Measurements from ENCODE around the gene CRACDL.

Gene CRACDL

GRCh38 chr2:98928242-98928641 lies 7.8 kb downstream of the CRACDL start:
- H3K4me3 ChIP-seq (ENCODE audit: low read depth, low read length), result no peak overlapping the region
- TF ChIP-seq, protein P1, sequence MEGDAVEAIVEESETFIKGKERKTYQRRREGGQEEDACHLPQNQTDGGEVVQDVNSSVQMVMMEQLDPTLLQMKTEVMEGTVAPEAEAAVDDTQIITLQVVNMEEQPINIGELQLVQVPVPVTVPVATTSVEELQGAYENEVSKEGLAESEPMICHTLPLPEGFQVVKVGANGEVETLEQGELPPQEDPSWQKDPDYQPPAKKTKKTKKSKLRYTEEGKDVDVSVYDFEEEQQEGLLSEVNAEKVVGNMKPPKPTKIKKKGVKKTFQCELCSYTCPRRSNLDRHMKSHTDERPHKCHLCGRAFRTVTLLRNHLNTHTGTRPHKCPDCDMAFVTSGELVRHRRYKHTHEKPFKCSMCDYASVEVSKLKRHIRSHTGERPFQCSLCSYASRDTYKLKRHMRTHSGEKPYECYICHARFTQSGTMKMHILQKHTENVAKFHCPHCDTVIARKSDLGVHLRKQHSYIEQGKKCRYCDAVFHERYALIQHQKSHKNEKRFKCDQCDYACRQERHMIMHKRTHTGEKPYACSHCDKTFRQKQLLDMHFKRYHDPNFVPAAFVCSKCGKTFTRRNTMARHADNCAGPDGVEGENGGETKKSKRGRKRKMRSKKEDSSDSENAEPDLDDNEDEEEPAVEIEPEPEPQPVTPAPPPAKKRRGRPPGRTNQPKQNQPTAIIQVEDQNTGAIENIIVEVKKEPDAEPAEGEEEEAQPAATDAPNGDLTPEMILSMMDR (IDR thresholded peaks at IDR 0.05; ENCODE audit: insufficient read depth, low read depth, low read length, missing control alignments), result no peak
- no peak for DNase-seq (ENCODE audit: low read depth)

DNA sequence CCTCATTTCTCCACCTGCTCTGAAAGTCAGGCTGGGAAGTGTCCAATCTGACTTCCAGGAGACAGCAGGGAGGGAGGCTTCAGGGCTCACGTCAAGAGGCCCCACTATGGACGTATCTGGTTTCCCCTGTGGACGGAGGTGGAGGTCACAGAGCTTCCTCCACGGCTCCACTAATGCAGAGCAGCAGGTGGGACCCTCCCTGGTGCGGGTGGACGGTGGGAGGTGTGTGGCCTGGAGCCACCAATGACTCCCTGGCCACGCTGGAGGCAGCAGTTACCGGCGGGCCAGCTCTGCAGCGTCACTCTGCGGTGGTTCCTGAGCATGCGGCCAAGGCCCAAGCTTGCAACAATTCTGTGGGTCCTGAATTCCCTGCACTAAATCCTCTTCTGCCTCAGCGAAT lies 9.0 kb downstream of the CRACDL start:
- no peak for DNase-seq (ENCODE audit: low read depth)
- TF ChIP-seq, protein P1 (IDR thresholded peaks at IDR 0.05; ENCODE audit: insufficient read depth, low read depth, low read length, missing control alignments), result no peak
- H3K4me3 ChIP-seq (ENCODE audit: low read depth, low read length), result no peak overlapping the region

DNA sequence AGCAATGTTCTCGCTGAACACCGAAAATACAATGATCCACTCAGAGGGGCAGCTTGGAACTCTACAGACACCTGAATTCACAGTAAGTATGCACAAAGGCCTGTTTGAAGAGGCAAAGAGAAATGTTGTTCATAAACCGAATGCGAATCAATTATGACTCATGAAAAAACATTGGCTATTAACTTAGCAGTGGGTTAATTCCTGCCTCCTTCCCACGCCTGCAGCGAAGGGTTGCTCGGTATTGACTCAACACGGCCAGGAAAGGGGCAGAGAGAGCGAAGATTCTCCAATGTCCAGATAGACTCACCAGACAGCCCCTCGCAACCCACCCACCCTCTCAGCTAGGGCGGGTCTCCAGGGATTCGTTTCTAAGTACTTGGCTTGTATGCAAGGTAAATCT lies 9.4 kb downstream of the CRACDL start:
- no peak for DNase-seq (ENCODE audit: low read depth)
- TF ChIP-seq, protein P1 (IDR thresholded peaks at IDR 0.05; ENCODE audit: insufficient read depth, low read depth, low read length, missing control alignments), result no peak
- no peak overlapping the region for H3K4me3 ChIP-seq (ENCODE audit: low read depth, low read length)

GRCh38 chr2:98924910-98925309 lies 11.1 kb downstream of the CRACDL start:
- no peak for DNase-seq (ENCODE audit: low read depth)
- no peak overlapping the region for H3K4me3 ChIP-seq (ENCODE audit: low read depth, low read length)
- TF ChIP-seq, protein P1 (IDR thresholded peaks at IDR 0.05; ENCODE audit: insufficient read depth, low read depth, low read length, missing control alignments), result no peak

GRCh38 chr2:98924038-98924830 lies 11.8 kb downstream of the CRACDL start:
- no peak overlapping the region for H3K4me3 ChIP-seq (ENCODE audit: low read depth, low read length)
- DNase-seq (ENCODE audit: low read depth), result no peak
- TF ChIP-seq, protein P1 (IDR thresholded peaks at IDR 0.05; ENCODE audit: insufficient read depth, low read depth, low read length, missing control alignments), result no peak

DNA sequence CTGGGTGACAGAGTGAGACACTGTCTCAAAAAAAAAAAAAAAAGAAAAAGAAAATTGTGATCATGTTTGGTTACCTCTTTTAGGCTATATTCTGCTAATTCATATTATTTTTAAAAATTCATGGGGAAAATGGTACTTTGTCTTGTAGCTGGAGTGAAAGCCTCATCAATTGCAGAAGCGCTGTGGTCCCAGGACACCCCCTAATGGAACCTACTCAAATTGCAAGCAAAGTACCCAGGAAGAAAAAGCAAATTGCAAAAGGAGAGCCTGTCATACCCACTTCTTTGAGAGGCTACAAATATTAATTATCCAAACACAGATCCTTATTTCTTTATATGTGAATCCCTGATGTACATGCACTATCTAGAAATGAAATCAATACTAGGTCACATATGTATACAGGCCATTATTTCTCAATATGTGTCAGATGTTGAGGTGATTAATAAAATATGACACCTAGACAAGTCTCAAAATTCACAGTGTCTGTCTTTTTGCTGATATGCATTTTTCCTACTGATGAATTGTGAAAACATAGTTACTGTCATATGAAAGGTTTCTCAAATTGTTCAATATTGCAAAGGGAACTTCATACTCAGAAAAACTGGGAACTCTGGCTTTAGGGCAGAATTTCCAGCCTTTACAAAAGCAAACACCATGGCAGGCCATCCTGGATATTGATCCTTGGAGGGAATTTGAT lies 12.6 kb downstream of the CRACDL start:
- TF ChIP-seq, protein P1 (IDR thresholded peaks at IDR 0.05; ENCODE audit: insufficient read depth, low read depth, low read length, missing control alignments), result peak; percentile 26
- no peak overlapping the region for H3K4me3 ChIP-seq (ENCODE audit: low read depth, low read length)
- DNase-seq (ENCODE audit: low read depth), result no peak

Measured in GM12865 (cell line).